Mammary epithelial cell (primary cell): ENCODE results near the gene RNASE13.

Source experiments
- CTCF ChIP-seq, 2 donors: IDR thresholded peaks in 1 of 2; conservative IDR thresholded peaks in 1 of 2; 2 replicates each; pipeline ENCODE4 v1.5.1; 2011 to 2012; ENCODE audit warnings: inconsistent platforms in 2 of 2, low read length in 2 of 2, mild to moderate bottlenecking in 2 of 2, control low read depth in 1 of 2, low read depth in 1 of 2; ENCODE audit not compliant: insufficient read depth in 1 of 2; ENCODE audit errors: extremely low read depth in 1 of 2
- EZH2 ChIP-seq: IDR thresholded peaks from 2 replicates; pipeline ENCODE4 v1.6.1; 2012; ENCODE audit warnings: low read length, inconsistent platforms, borderline replicate concordance

GRCh38 chr14:20988717-20989470, 45.7 kb downstream of the RNASE13 start:
- TF ChIP-seq CTCF (conservative IDR thresholded peaks at IDR 0.05 in 1 of 2, IDR thresholded peaks at IDR 0.05 in 1 of 2; ENCODE audit: extremely low read depth in 1 of 2, insufficient read depth in 1 of 2, low read depth in 1 of 2, low read length in 2 of 2) (no peak), EZH2 (no peak)
